AG04449 (cell line): ENCODE data around the gene PCDHGA5.

Source experiments
- CTCF ChIA-PET: fragments of 350-600 bp; formaldehyde crosslinking; extraction: SDS; loops from one replicate; lab custom pipeline; 2021; ENCODE audit warnings: antibody characterized with exemption; lab: Yijun Ruan, JAX
- POLR2A ChIA-PET: fragments of 400-600, 350-600 bp; formaldehyde crosslinking; extraction: SDS; loops from one replicate; lab custom pipeline; 2020; ENCODE audit warnings: antibody characterized with exemption, inconsistent platforms; lab: Yijun Ruan, JAX
- DNase-seq: peaks from one replicate; pipeline ENCODE4 v3.0.0-alpha.2; 2010; ENCODE audit warnings: low read depth, low spot score
- H3K4me3 ChIP-seq: 2 replicates; pipeline ENCODE4 v1.5.1; 2011; ENCODE audit warnings: low read depth, mild to moderate bottlenecking, control low read depth, low read length
- TF ChIP-seq, protein P1 (sequence below): IDR thresholded peaks from one replicate; pipeline ENCODE4 v1.5.1; 2011; ENCODE audit warnings: mild to moderate bottlenecking, moderate library complexity, low read length, control low read depth, inconsistent platforms; ENCODE audit not compliant: insufficient read depth; ENCODE audit errors: missing control alignments

PCDHGA5 gene

DNA sequence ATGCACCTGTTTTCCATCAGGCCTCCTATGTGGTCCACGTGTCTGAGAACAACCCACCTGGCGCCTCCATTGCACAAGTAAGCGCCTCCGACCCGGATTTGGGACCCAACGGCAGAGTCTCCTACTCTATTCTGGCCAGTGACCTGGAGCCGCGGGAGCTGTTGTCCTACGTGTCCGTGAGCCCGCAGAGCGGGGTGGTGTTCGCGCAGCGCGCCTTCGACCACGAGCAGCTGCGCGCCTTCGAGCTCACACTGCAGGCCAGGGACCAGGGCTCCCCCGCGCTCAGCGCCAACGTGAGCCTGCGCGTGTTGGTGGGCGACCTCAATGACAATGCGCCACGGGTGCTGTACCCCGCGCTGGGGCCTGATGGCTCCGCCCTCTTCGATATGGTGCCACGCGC is 12.4 kb upstream of the PCDHGA5 start:
- no peak overlapping the region for H3K4me3 ChIP-seq
- ChIA-PET CTCF (interaction anchor here (2.4 to 10.4 kb wide), 6 partner anchors 22 to 215 kb away, joined by 6 to 134 read pairs (median 21); partner anchors contain the start of gene PCDHGA1), POLR2A (no interaction called here)
- DNase-seq = no peak
- TF ChIP-seq, protein P1, sequence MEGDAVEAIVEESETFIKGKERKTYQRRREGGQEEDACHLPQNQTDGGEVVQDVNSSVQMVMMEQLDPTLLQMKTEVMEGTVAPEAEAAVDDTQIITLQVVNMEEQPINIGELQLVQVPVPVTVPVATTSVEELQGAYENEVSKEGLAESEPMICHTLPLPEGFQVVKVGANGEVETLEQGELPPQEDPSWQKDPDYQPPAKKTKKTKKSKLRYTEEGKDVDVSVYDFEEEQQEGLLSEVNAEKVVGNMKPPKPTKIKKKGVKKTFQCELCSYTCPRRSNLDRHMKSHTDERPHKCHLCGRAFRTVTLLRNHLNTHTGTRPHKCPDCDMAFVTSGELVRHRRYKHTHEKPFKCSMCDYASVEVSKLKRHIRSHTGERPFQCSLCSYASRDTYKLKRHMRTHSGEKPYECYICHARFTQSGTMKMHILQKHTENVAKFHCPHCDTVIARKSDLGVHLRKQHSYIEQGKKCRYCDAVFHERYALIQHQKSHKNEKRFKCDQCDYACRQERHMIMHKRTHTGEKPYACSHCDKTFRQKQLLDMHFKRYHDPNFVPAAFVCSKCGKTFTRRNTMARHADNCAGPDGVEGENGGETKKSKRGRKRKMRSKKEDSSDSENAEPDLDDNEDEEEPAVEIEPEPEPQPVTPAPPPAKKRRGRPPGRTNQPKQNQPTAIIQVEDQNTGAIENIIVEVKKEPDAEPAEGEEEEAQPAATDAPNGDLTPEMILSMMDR = no peak

DNA sequence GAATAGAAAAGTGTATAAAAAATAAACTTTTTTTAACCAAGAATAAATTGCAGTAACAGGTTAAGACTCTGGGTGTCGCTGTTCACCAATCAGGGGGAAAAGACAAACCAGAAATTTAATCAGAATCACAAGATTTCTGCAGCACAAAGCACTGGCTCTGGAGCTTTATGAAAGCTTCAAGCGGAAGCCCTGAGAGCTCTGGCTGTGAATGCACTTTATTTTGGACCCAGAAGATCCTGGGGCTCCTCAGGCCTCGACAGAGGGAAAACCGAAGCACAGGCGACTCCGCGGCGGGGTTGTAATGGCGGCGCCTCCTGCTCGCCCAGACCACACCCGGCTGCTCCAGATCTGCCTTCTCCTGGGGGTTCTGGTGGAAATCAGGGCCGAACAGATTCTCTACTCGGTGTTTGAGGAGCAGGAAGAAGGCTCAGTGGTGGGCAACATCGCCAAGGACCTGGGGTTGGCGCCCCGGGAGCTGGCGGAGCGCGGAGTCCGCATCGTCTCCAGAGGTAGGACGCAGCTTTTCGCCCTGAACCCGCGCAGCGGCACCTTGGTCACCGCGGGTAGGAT is 9.0 kb upstream of the PCDHGA5 start, which contains the start of gene PCDHGA4:
PCDHGA4 (plus strand) TSS at position 122 of the 570 bp plus-strand sequence; CDS start at position 209, 87 bp downstream.
- ChIA-PET POLR2A (no interaction called here), CTCF (interaction anchor here (1.0 to 3.7 kb wide), 17 partner anchors 9 to 212 kb away, joined by 3 to 37 read pairs (median 6); partner anchors contain the start of genes PCDHGA1, PCDHGA2, PCDHGA3 and PCDHGA5)
- peak within 1 kb of the TSS; percentile 45 for H3K4me3 ChIP-seq
- no peak for DNase-seq
- TF ChIP-seq, protein P1 = peak; percentile 2

GRCh38 chr5:141355641-141356040 is 8.3 kb upstream of the PCDHGA5 start:
- ChIA-PET POLR2A (no interaction called here), CTCF (interaction anchor here (1.0 to 3.7 kb wide), 17 partner anchors 8 to 212 kb away, joined by 3 to 37 read pairs (median 6); partner anchors contain the start of genes PCDHGA1, PCDHGA2, PCDHGA3 and PCDHGA5)
- DNase-seq = no peak
- TF ChIP-seq, protein P1 = no peak
- no peak overlapping the region; the same call in 1 of the 2 replicates for H3K4me3 ChIP-seq

- TF ChIP-seq, protein P1 = no peak
- H3K4me3 ChIP-seq = no peak overlapping the region
- ChIA-PET CTCF (interaction anchor here (1.0 to 3.7 kb wide), 12 partner anchors 9 to 211 kb away, joined by 3 to 37 read pairs (median 6); partner anchors contain the start of genes PCDHGA2, PCDHGA3 and PCDHGB3), POLR2A (no interaction called here)
- no peak for DNase-seq
Measured at GRCh38 chr5:141356133-141356532, 7.8 kb upstream of the PCDHGA5 start.

DNA sequence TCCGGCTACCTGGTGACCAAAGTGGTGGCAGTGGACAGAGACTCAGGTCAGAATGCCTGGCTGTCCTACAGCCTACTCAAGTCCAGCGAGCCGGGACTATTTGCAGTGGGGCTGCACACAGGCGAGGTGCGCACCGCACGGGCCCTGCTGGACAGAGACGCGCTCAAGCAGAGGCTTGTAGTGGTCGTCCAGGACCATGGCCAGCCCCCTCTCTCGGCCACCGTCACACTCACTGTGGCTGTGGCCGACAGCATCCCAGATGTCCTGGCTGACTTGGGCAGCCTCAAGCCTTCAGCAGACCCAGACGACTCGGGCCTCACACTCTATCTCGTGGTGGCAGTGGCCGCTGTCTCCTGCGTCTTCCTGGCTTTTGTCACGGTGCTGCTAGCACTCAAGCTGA is 7.0 kb upstream of the PCDHGA5 start:
- no peak overlapping the region for H3K4me3 ChIP-seq
- POLR2A ChIA-PET = no interaction called here
- DNase-seq = no peak
- CTCF ChIA-PET = interaction anchor here (1.1 to 3.9 kb wide), 3 partner anchors 37 to 206 kb away, joined by 3 to 32 read pairs (median 5); no protein-coding TSS in a partner anchor
- TF ChIP-seq, protein P1 = no peak

GRCh38 chr5:141359790-141360426 is 4.1 kb upstream of the PCDHGA5 start, which contains the start of gene PCDHGB2:
TSS of gene PCDHGB2 (plus strand) at chr5:141359994. CDS start at chr5:141360136, 142 bp downstream.
- POLR2A ChIA-PET = no interaction called here
- CTCF ChIA-PET = interaction anchor here (0.8 to 3.9 kb wide), 7 partner anchors 10 to 206 kb away, joined by 3 to 32 read pairs (median 9); partner anchors contain the start of genes PCDHGA3, PCDHGB1 and PCDHGB3
- DNase-seq = no peak
- peak within 1 kb of the TSS; percentile 53 for H3K4me3 ChIP-seq
- TF ChIP-seq, protein P1 = peak; percentile 15
